ENCODE measurements around the gene GPBAR1.

GRCh38 chr2:218221000-218221399 lies 39.8 kb upstream of the GPBAR1 start:
- TF ChIP-seq EZH2 (IDR thresholded peaks at IDR 0.05; ENCODE audit: borderline replicate concordance, low read depth, low read length, poor library complexity, severe bottlenecking) (no peak), CTCF (conservative IDR thresholded peaks at IDR 0.05; ENCODE audit: low read depth, low read length) (no peak)

All from A673 (cell line).